Esophagus muscularis mucosa (tissue), 4 donors: ENCODE results near the gene CTU1.

Source experiments
- CTCF ChIP-seq, 3 experiments: fragments of 200-600 bp in 2 of 3; fragments of 450-650 bp in 1 of 3; sonication (generic) in 2 of 3; IDR thresholded peaks; one replicate each; pipeline ENCODE4 v1.5.1; 2017 to 2019; ENCODE audit warnings: antibody characterized with exemption in 3 of 3, mild to moderate bottlenecking in 2 of 3, moderate library complexity in 1 of 3
- EP300 ChIP-seq: sonication (generic); formaldehyde crosslinking; IDR thresholded peaks from one replicate; pipeline ENCODE4 v1.6.1; 2017; ENCODE audit warnings: antibody characterized with exemption
- POLR2A ChIP-seq: fragments of 450-650 bp; IDR thresholded peaks from one replicate; pipeline ENCODE4 v1.6.1; 2017; ENCODE audit warnings: antibody characterized with exemption, moderate library complexity, mild to moderate bottlenecking, low read depth
- POLR2AphosphoS5 ChIP-seq, 2 donors: sonication (generic); formaldehyde crosslinking; IDR thresholded peaks; one replicate each; pipeline ENCODE4 v1.6.1; 2017; ENCODE audit warnings: antibody characterized with exemption in 2 of 2

GRCh38 chr19:51097796-51098195, 10.4 kb downstream of the CTU1 start:
- TF ChIP-seq POLR2AphosphoS5 (IDR thresholded peaks at IDR 0.05) (no peak), CTCF (IDR thresholded peaks at IDR 0.05) (no peak), EP300 (no peak), POLR2A (no peak)
